Activated CD4-positive, alpha-beta memory T cell treated with anti-CD3 and anti-CD28 coated beads for 36 hours (primary cell): ENCODE data around the gene SLC25A40. TPM values are rescaled to one million over a fixed set of nuclear protein-coding genes. Genes with fewer than 3 reads are reported as not detected.
"Not testable (repeated sequence)": the region's sequence is repeated elsewhere in the genome, so short reads cannot be mapped to it uniquely, and the experiment has no call there.

Experiments
- CTCF ChIA-PET: fragments of 350-600 bp; sonication (Branson Sonifier 250); formaldehyde crosslinking; loops from one replicate; lab custom pipeline; 2021; ENCODE audit warnings: antibody characterized with exemption, inconsistent platforms; lab: Charles Lee
- POLR2A ChIA-PET: fragments of 350-600 bp; sonication (Branson Sonifier 250); formaldehyde crosslinking; loops from one replicate; lab custom pipeline; 2021; ENCODE audit warnings: antibody characterized with exemption; lab: Charles Lee
- DNase-seq: peaks from one replicate; pipeline ENCODE4 v3.0.0-alpha.2; 2020
- H3K27ac Mint-ChIP-seq: one replicate; pipeline ENCODE4 v1.8.0; 2021; ENCODE audit warnings: mixed read lengths
- H3K27me3 Mint-ChIP-seq: one replicate; pipeline ENCODE4 v1.8.0; 2021; ENCODE audit warnings: mixed read lengths
- H3K36me3 Mint-ChIP-seq: one replicate; pipeline ENCODE4 v1.8.0; 2021; ENCODE audit warnings: mixed read lengths
- H3K4me1 Mint-ChIP-seq: one replicate; pipeline ENCODE4 v1.8.0; 2021; ENCODE audit warnings: low read depth, mixed read lengths
- H3K4me3 Mint-ChIP-seq: one replicate; pipeline ENCODE4 v1.8.0; 2021; ENCODE audit warnings: mild to moderate bottlenecking, mixed read lengths
- H3K9me3 Mint-ChIP-seq: one replicate; pipeline ENCODE4 v1.8.0; 2021; ENCODE audit warnings: mixed read lengths
- intact Hi-C: fragments of 100-400 bp; cut with micrococcal nuclease; formaldehyde crosslinking; loops from one replicate; pipeline ENCODE4 v1.15.1; 2023
- total RNA-seq, 2 experiments: library from RNA; stranded (reverse); gene quantifications; one replicate each; pipeline ENCODE4 v1.2.3, GENCODE V29; 2021

SLC25A40 gene
- total RNA-seq, 2 experiments from 2014 or later = 47.9 to 54.9 TPM

GRCh38 chr7:87866533-87866932 lies 9.6 kb downstream of the SLC25A40 start:
- peaks cover 36% of the 10 kb centered on the region for H3K9me3 Mint-ChIP-seq
- CTCF ChIA-PET, DNase-seq: not testable (repeated sequence)

DNA sequence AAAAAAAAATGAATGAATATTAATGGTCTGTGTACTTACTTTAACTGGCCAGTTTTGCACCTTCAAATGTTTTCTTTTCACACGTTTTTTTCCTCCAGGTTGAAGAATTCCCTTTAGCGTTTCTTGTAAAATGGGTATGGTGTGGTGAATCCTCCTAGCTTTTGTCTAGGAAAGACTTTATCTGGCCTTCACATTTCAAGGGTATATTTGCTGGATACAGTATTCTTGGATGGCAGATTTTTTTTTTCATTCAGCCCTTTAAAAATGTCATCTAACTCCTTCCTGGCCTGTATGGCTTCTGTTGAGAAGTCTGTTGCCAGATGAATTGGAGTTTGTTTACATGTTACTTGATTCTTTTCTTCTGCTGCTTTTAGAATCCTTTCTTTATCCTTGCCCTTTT lies 10.1 kb downstream of the SLC25A40 start:
- H3K27ac Mint-ChIP-seq = no peak overlapping the region
- peaks cover 3% of the 10 kb centered on the region for H3K4me1 Mint-ChIP-seq
- ChIA-PET POLR2A (no interaction called here), CTCF (no interaction called here)
- no peak overlapping the region for H3K4me3 Mint-ChIP-seq
- peaks cover 60% of the 10 kb centered on the region for H3K36me3 Mint-ChIP-seq
- no peak for DNase-seq
- peaks cover 34% of the 10 kb centered on the region for H3K9me3 Mint-ChIP-seq
- no peaks in the 10 kb centered on the region for H3K27me3 Mint-ChIP-seq
- intact Hi-C loops = no loop called here

More at GRCh38 chr7:87866533-87866932, 9.6 kb downstream of the SLC25A40 start:
- POLR2A ChIA-PET, intact Hi-C loops, H3K27ac Mint-ChIP-seq, H3K27me3 Mint-ChIP-seq, H3K4me1 Mint-ChIP-seq, H3K4me3 Mint-ChIP-seq: not testable (repeated sequence)
- peaks cover 63% of the 10 kb centered on the region for H3K36me3 Mint-ChIP-seq

DNA sequence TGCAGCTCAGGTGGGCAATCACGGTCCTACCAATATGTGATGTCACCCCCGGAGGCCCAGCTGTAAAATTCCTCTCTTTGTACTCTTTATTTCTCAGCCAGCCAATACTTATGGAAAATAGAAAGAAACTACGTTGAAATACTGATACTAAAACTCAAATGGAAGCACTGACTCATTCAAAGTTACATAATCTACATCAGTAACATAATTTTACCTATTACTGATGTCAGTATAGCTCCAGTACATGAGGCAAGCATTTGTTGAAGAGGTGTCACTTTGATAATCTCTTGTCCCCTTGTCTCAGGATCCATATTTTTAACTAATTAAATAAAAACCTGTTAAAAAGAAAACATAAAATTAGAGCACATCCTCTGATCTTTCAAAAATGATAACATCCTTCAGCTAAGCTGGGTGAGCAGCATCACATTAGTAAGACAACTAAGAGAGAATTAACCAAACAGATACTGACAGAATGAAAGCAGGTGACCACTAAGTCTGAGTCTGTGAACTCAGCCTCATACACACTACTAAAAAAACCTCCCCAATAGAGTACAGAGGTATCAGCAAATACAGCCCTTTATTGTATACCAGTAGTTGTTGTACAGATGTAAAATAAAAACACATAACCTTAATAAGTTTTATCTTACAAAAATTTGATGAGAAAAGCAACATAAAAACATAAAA lies 17.6 kb downstream of the SLC25A40 start:
- Mint-ChIP-seq H3K4me1 (peaks cover 8% of the 10 kb centered on the region), H3K27me3 (no peaks in the 10 kb centered on the region), H3K4me3 (no peak overlapping the region), H3K36me3 (peaks cover 25% of the 10 kb centered on the region), H3K9me3 (no peaks in the 10 kb centered on the region), H3K27ac (no peak overlapping the region)
- ChIA-PET POLR2A (interaction anchor here (1.0 kb wide), 1 partner anchor 18 kb away, joined by 3 read pairs; the partner anchor contains the start of genes DBF4 and SLC25A40), CTCF (no interaction called here)
- DNase-seq = no peak
- intact Hi-C loops = loop anchor here (2.0 kb wide), 1 partner anchor 16 kb away; no protein-coding TSS in a partner anchor

- Mint-ChIP-seq H3K4me3 (no peak overlapping the region), H3K27me3 (no peaks in the 10 kb centered on the region), H3K36me3 (peaks cover 35% of the 10 kb centered on the region), H3K9me3 (no peaks in the 10 kb centered on the region), H3K4me1 (peaks cover 8% of the 10 kb centered on the region), H3K27ac (no peak overlapping the region)
- intact Hi-C loops = no loop called here
- no peak for DNase-seq
- POLR2A ChIA-PET = no interaction called here
- CTCF ChIA-PET = no interaction called here
Observed at GRCh38 chr7:87853237-87853864, 22.8 kb downstream of the SLC25A40 start.

GRCh38 chr7:87852306-87852705 lies 23.9 kb downstream of the SLC25A40 start:
- no peak for DNase-seq
- H3K9me3 Mint-ChIP-seq = no peaks in the 10 kb centered on the region
- no peak overlapping the region for H3K27ac Mint-ChIP-seq
- H3K4me3 Mint-ChIP-seq = no peak overlapping the region
- peaks cover 27% of the 10 kb centered on the region for H3K36me3 Mint-ChIP-seq
- ChIA-PET CTCF (no interaction called here), POLR2A (no interaction called here)
- no peaks in the 10 kb centered on the region for H3K27me3 Mint-ChIP-seq
- H3K4me1 Mint-ChIP-seq = peaks cover 6% of the 10 kb centered on the region
- intact Hi-C loops = no loop called here

- Mint-ChIP-seq H3K4me1 (peaks cover 6% of the 10 kb centered on the region), H3K27me3 (no peaks in the 10 kb centered on the region), H3K9me3 (no peaks in the 10 kb centered on the region), H3K36me3 (peaks cover 27% of the 10 kb centered on the region), H3K27ac (no peak overlapping the region), H3K4me3 (no peak overlapping the region)
- DNase-seq = no peak
- intact Hi-C loops = no loop called here
- ChIA-PET CTCF (no interaction called here), POLR2A (no interaction called here)
Observed at GRCh38 chr7:87850836-87851593, 25.1 kb downstream of the SLC25A40 start.

GRCh38 chr7:87837597-87837996 lies 38.6 kb downstream of the SLC25A40 start:
- no peaks in the 10 kb centered on the region for H3K4me1 Mint-ChIP-seq
- H3K36me3 Mint-ChIP-seq = peaks cover 17% of the 10 kb centered on the region
- no peaks in the 10 kb centered on the region for H3K9me3 Mint-ChIP-seq
- ChIA-PET POLR2A (no interaction called here), CTCF (no interaction called here)
- H3K4me3 Mint-ChIP-seq = no peak overlapping the region
- no peaks in the 10 kb centered on the region for H3K27me3 Mint-ChIP-seq
- DNase-seq = no peak
- H3K27ac Mint-ChIP-seq = no peak overlapping the region
- intact Hi-C loops = no loop called here

GRCh38 chr7:87833130-87833529 lies 43.0 kb downstream of the SLC25A40 start:
- Mint-ChIP-seq H3K27me3 (no peaks in the 10 kb centered on the region), H3K27ac (no peak overlapping the region), H3K4me1 (no peaks in the 10 kb centered on the region), H3K36me3 (peaks cover 15% of the 10 kb centered on the region), H3K4me3 (no peak overlapping the region), H3K9me3 (peaks cover 11% of the 10 kb centered on the region)
- intact Hi-C loops = no loop called here
- DNase-seq = no peak
- POLR2A ChIA-PET = no interaction called here
- CTCF ChIA-PET = no interaction called here

- Mint-ChIP-seq H3K36me3 (peaks cover 17% of the 10 kb centered on the region), H3K4me3 (no peak overlapping the region), H3K27ac (no peak overlapping the region), H3K9me3 (peaks cover 18% of the 10 kb centered on the region), H3K4me1 (no peaks in the 10 kb centered on the region), H3K27me3 (no peaks in the 10 kb centered on the region)
- no peak for DNase-seq
- intact Hi-C loops = no loop called here
- POLR2A ChIA-PET = no interaction called here
- CTCF ChIA-PET = no interaction called here
Observed at GRCh38 chr7:87831097-87831496, 45.1 kb downstream of the SLC25A40 start.

DNA sequence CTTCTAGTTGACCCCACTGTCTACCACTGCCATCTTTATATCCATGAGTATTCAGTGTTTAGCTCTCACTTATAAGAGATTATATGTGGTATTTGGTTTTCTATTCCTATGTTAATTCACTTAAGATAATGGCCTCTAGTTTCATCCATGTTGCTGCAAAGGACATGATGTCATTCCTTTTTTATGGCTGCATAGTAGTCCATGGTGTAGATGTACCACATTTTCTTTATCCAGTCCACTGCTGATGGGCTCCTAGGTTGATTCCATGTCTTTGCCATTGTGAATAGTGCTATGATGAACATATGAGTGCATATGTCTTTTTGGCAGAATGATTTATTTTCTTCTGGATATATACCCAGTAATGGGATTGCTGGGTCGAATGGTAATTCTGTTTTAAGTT lies 47.8 kb downstream of the SLC25A40 start:
- not testable (repeated sequence) for DNase-seq

DNA sequence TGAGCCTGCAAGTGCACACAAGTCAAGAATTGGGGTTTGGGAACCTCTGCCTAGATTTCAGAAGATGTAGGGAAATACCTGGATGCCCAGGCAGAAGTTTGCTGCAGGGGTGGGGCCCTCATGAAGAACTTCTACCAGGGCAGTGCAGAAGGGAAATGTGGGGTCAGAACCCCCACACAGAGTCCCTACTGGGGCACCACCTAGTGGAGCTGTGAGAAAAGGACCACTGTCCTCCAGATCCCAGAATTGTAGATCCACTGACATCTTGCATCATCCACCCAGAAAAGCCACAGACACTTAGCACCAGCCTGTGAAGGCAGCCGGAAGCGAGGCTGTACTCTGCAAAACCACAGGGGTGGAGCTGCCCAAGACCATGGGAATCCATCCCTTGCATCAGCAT lies 50.8 kb downstream of the SLC25A40 start:
- H3K4me1 Mint-ChIP-seq, intact Hi-C loops, CTCF ChIA-PET, H3K4me3 Mint-ChIP-seq, DNase-seq, H3K27ac Mint-ChIP-seq, H3K27me3 Mint-ChIP-seq, POLR2A ChIA-PET: not testable (repeated sequence)
- H3K36me3 Mint-ChIP-seq = peaks cover 11% of the 10 kb centered on the region
- H3K9me3 Mint-ChIP-seq = peaks cover 40% of the 10 kb centered on the region

More for the DNA sequence above, 47.8 kb downstream of the SLC25A40 start:
- CTCF ChIA-PET, intact Hi-C loops, H3K4me1 Mint-ChIP-seq, H3K27ac Mint-ChIP-seq, H3K27me3 Mint-ChIP-seq, POLR2A ChIA-PET, H3K4me3 Mint-ChIP-seq: not testable (repeated sequence)
- Mint-ChIP-seq H3K36me3 (peaks cover 20% of the 10 kb centered on the region), H3K9me3 (peaks cover 38% of the 10 kb centered on the region)

DNA sequence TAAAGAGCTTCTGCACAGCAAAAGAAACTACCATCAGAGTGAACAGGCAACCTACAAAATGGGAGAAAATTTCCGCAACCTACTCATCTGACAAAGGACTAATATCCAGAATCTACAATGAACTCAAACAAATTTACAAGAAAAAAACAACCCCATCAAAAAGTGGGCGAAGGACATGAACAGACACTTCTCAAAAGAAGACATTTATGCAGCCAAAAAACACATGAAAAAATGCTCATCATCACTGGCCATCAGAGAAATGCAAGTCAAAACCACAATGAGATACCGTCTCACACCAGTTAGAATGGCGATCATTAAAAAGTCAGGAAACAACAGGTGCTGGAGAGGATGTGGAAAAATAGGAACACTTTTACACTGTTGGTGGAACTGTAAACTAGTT lies 54.1 kb downstream of the SLC25A40 start:
- CTCF ChIA-PET, H3K27ac Mint-ChIP-seq, intact Hi-C loops, H3K4me3 Mint-ChIP-seq, DNase-seq, H3K4me1 Mint-ChIP-seq, POLR2A ChIA-PET, H3K27me3 Mint-ChIP-seq: not testable (repeated sequence)
- Mint-ChIP-seq H3K36me3 (peaks cover 11% of the 10 kb centered on the region), H3K9me3 (peaks cover 29% of the 10 kb centered on the region)
